HUES64 (cell line): ENCODE measurements around the gene CTSD.

Experiments used
- H3K27ac ChIP-seq: 2 replicates; pipeline ENCODE4 v1.7.0; 2013; ENCODE audit warnings: low read depth, low read length, inconsistent platforms
- H3K27me3 ChIP-seq: 2 replicates; pipeline ENCODE4 v1.6.1; 2013; ENCODE audit warnings: mild to moderate bottlenecking, low read length; ENCODE audit not compliant: insufficient read depth
- H3K36me3 ChIP-seq: 2 replicates; pipeline ENCODE4 v1.6.1; 2013; ENCODE audit warnings: mild to moderate bottlenecking, low read length; ENCODE audit not compliant: insufficient read depth
- H3K4me1 ChIP-seq: 2 replicates; pipeline ENCODE4 v1.6.1; 2013; ENCODE audit warnings: mild to moderate bottlenecking, low read length, moderate library complexity; ENCODE audit not compliant: insufficient read depth
- H3K4me3 ChIP-seq: 2 replicates; pipeline ENCODE4 v1.5.1; 2013; ENCODE audit warnings: mild to moderate bottlenecking, low read length, moderate library complexity
- H3K9ac ChIP-seq: 2 replicates; pipeline ENCODE4 v1.6.1; 2013; ENCODE audit warnings: mild to moderate bottlenecking, low read depth, low read length
- H3K9me3 ChIP-seq: 2 replicates; pipeline ENCODE4 v1.6.1; 2013; ENCODE audit warnings: low read depth, low read length; ENCODE audit not compliant: insufficient read depth
- WGBS: fragments of 150-250, 120-280 bp; methylation state at CpG from one replicate; pipeline ENCODE4 v1.1.7; 2013; ENCODE audit warnings: missing lambda C conversion rate; 5-methylcytosine and 5-hydroxymethylcytosine counted together

Gene CTSD

DNA sequence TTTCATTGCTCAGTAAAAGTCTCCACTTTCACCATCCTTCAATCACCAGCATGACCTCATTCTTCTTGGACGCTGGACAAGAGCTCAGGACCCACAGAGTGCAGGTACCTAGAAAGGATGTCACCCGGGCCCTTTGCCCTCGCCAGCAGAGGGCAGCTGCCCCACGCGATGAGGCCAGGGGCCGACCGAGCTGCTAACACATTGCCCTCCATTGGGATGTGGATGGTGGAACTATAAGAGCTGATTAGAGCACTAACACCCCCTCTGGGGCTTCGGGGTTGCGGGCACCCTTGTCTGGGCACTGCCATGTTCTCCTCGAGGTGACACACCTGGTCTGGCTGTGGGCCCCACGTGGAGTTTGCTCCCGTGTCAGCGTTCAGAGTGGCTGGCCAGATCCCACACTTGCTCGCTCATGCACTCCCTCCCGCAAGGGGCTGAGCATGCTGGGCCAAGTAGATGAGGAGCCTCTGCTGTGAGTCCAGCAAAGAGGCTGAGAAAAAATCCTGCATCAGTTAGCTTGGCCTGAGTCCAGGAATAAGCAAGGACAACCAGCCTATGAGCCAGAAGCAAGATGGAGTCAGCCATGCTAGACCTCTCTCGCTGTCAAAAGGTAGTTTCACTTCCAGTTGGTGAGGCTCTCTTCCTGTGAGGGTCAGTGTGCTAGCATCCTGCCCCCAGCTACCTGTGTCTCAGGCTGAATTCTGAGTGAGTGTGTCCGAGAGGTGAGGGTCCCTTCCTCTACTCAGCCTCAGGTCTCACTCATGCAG, 56.9 kb downstream of the CTSD start:
- peaks cover 3% of the 10 kb centered on the region; the same call in 1 of the 2 replicates for H3K27me3 ChIP-seq
- H3K9ac ChIP-seq: no peak overlapping the region

DNA sequence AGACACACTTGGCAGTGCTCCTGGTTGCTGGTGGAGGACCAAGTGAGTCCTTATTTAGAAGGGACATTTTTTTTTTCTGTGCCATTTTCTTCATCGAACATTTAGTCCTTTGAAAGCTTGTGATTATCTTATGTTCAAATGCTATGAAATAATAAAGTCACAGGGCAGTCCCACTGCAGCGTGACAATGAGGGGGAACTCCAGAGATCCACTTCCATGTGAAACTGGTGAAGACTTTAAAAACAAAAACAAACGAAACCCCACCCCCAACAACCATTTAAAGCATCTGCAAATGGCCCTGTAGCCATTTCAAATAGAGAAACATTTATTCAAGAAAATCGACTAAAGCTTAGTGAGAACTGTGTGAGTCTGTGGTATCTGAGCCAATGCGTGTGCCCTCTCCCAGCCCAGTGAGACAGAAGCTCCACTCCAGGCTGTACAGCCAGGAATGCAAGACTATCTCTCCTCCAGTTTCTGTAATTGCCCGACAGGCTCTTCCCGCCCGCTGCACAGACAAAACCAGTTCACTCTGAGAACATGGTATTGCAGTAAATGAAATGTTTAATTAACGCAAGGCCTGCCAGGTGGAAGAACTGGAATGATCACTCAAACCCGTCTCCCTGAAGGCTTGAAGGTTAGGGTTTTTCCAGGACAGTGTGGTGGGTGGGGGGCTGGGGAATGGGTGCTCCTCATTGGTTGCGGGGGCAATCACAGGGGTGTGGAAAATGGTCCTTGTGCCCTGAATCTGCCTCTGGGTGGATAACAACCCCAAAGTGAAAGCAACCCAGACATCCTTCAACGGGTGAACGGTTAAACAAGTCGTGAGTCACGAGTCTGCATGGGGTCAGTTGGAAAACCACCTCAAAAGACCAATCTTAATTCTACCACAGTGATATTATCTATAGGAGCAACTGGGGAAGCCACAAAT, 58.3 kb downstream of the CTSD start:
- no peak overlapping the region for H3K9ac ChIP-seq

More for the DNA sequence above, 56.9 kb downstream of the CTSD start:
- no peaks in the 10 kb centered on the region for H3K4me1 ChIP-seq
- H3K27ac ChIP-seq: no peak overlapping the region
- 94% methylated on average over 17 of the region's 17 CpGs for WGBS
- peaks cover 9% of the 10 kb centered on the region for H3K9me3 ChIP-seq
- H3K36me3 ChIP-seq: no peaks in the 10 kb centered on the region
- no peak overlapping the region for H3K4me3 ChIP-seq

DNA sequence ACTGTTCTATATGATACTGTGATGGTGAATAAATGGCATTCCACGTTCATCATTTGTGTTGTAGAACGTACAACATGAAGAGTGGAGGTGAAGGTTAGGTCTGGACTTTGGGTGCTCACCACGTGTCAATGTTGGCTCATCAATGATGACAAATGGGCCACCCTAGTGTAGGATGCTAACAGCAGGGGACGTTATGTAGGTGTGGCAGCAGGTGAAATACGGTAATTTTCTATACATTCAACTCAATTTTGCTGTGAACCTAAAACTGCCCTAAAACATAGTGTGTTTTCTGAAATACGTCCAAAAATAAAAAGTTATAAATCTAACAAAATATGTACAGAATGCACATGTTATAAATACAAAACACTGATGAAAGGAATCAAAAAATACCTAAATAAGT, 60.6 kb downstream of the CTSD start:
- Histone ChIP-seq H3K36me3 (no peaks in the 10 kb centered on the region), H3K27me3 (no peaks in the 10 kb centered on the region; the same call in 1 of the 2 replicates), H3K9ac (no peak overlapping the region), H3K27ac (no peak overlapping the region), H3K4me1 (0 out of 2 replicates have a peak, but pooled peaks cover 4% of the 10 kb centered on the region), H3K9me3 (peaks cover 9% of the 10 kb centered on the region), H3K4me3 (no peak overlapping the region)
- 90% methylated on average over 4 of the region's 6 CpGs for WGBS

More for the DNA sequence above, 58.3 kb downstream of the CTSD start:
- H3K27me3 ChIP-seq: no peaks in the 10 kb centered on the region; the same call in 1 of the 2 replicates
- no peaks in the 10 kb centered on the region for H3K36me3 ChIP-seq
- 0 out of 2 replicates have a peak, but pooled peaks cover 4% of the 10 kb centered on the region for H3K4me1 ChIP-seq
- no peak overlapping the region for H3K4me3 ChIP-seq
- peaks cover 9% of the 10 kb centered on the region for H3K9me3 ChIP-seq
- H3K27ac ChIP-seq: no peak overlapping the region
- 82% methylated on average over 15 of the region's 15 CpGs for WGBS
